GM12873 (cell line): ENCODE data around the gene KCNMA1.

Source experiments
- TF ChIP-seq, protein P1 (sequence below): IDR thresholded peaks from 2 replicates; pipeline ENCODE4 v1.5.1; 2012; ENCODE audit warnings: low read depth, mild to moderate bottlenecking, moderate library complexity, low read length, control low read depth; ENCODE audit not compliant: insufficient read depth; ENCODE audit errors: missing control alignments

KCNMA1 gene

DNA sequence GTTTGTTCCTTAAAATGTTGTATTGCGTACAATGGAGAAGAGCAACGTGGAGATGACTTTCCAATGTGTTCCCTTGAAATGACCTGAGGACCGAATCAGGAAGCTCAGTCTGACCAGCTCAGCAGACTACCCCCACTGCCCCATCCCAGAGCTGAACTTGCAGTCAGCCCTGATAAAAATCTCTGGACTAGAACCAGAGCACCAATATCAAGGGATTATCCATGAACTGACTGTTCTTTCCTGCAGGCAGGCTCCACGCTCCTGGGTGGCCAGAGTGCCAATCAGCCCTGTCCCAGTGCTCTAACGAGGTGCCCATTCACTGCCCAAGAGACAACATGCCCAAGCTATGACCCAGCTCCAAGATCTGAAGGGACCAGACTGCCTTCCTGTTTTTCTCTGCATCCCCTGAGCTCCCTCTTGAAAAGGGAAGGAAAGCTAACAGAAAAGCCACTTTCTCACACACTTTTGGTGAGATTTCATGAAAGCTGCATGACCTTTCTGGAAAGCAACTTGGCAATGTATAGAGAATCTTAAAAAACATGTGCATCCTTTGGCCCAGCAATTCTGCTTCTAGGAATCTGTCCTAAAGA lies 130.2 kb downstream of the KCNMA1 start:
- TF ChIP-seq, protein P1, sequence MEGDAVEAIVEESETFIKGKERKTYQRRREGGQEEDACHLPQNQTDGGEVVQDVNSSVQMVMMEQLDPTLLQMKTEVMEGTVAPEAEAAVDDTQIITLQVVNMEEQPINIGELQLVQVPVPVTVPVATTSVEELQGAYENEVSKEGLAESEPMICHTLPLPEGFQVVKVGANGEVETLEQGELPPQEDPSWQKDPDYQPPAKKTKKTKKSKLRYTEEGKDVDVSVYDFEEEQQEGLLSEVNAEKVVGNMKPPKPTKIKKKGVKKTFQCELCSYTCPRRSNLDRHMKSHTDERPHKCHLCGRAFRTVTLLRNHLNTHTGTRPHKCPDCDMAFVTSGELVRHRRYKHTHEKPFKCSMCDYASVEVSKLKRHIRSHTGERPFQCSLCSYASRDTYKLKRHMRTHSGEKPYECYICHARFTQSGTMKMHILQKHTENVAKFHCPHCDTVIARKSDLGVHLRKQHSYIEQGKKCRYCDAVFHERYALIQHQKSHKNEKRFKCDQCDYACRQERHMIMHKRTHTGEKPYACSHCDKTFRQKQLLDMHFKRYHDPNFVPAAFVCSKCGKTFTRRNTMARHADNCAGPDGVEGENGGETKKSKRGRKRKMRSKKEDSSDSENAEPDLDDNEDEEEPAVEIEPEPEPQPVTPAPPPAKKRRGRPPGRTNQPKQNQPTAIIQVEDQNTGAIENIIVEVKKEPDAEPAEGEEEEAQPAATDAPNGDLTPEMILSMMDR = no peak

DNA sequence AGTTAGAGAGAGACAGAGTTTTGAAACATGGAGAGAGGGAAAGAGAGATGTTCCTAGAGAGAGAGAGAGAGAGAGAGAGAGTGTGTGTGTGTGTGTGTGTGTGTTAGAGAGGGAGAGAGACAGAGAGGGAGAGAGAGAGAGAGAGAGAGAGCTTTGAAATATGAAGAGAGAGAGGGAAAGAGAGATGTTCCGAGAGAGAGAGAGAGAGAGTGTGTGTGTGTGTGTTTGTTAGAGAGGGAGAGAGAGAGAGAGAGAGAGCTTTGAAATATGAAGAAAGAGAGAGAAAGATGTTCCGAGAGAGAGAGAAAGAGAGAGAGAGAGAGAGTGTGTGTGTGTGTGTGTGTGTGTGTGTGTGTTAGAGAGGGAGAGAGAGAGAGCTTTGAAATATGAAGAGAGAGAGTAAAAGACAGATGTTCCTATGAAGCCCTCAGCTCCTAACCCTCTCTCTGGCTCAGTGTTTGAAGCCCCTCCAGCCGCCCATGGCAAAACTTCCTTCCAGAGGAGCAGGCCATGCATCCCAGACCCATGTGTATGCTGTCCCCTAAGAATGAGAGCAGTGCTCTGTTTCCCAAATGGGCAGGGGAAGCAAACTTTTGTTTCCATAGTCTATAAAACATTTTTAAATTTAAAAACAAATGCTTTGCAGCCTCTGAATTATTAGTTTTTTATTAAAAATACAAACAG lies 130.9 kb downstream of the KCNMA1 start:
- TF ChIP-seq, protein P1 = no peak

DNA sequence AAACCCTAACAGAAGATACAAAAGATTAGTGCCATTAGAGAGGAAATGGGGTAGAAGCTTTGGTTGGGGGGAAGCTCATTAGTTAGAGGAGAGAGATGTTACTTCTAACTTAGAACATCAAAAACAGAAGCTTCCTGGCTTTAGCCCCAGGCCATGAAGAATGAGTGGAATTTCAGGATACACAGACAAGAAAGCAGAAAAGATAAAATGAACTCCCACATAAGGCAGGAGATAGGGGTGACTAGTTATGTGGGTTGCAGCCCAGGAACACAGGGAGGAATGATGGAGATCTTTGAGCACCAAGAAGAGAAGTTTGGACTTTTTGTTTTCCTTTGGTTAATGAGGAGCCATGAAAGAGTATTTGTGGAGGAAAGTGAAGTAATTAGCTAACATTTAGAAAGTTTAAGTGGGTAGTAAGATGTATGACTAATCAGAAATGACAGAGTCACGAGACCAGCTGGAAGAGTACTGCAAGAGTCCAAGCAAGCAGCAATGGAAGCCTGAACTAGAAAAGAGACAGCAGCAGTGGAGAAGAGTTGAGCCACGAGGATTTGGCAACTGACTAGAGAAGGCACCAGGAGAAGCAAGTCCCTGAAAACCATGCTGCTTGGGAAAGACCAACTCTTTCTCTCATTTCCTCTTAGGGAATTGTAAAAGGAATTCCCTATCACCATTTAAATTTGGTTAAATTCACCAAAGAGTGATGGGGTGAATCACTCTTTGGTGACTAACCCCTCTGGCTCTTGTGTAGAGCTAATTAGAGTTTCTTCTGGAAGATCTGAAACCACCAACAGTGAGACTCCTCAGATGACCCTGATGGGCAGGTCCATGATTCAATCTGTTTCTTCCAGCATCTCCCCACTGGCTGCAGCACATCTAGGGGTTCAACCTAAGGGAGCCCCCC lies 131.9 kb downstream of the KCNMA1 start:
- TF ChIP-seq, protein P1 = no peak

DNA sequence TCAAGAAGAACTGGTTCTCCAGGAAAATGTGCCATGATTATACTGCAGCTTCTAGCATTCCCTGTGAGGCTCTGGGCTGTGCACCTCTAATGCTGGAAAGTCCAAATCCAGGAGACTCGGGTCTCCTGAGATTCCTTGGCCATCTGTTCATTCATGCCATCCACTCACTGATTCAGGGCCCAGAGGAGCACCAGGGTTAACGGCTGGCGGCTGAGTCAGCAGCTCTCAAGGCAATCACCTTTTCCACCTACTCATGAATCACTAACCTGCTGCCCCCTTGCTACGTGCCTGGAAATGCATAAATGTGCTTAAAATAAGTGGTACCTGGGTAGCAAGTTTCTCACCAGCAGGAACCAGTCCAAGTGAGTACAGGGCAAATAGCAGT lies 132.7 kb downstream of the KCNMA1 start:
- TF ChIP-seq, protein P1 = no peak

- TF ChIP-seq, protein P1 = no peak
These were observed 133.3 kb downstream of the KCNMA1 start for GRCh38 chr10:77504196-77504872.

DNA sequence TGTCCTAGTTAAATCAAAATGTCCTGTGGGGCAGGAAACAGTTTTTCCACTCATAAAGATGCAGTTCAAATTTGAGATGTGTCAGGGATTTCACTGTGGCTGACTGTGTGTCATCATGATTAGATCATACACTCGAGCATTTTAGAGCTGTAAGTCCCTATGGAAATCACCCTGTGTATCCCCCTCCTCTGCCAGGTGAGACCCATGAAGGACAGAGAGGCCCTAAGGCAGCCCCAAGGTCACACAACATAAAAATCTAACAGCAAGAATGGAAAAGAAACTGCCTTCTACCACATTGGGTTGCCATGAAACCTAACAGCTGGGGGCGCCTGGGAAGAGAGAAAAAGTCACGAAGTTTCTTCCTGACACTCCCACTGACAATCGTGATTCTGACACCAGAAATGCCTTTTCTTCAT lies 135.8 kb downstream of the KCNMA1 start:
- TF ChIP-seq, protein P1 = no peak
